HuH-7.5 (cell line): ENCODE data around the gene NDOR1.

Experiments
- DNase-seq: peaks from one replicate; pipeline ENCODE4 v3.0.0; 2011; ENCODE audit warnings: low spot score

The NDOR1 gene

DNA sequence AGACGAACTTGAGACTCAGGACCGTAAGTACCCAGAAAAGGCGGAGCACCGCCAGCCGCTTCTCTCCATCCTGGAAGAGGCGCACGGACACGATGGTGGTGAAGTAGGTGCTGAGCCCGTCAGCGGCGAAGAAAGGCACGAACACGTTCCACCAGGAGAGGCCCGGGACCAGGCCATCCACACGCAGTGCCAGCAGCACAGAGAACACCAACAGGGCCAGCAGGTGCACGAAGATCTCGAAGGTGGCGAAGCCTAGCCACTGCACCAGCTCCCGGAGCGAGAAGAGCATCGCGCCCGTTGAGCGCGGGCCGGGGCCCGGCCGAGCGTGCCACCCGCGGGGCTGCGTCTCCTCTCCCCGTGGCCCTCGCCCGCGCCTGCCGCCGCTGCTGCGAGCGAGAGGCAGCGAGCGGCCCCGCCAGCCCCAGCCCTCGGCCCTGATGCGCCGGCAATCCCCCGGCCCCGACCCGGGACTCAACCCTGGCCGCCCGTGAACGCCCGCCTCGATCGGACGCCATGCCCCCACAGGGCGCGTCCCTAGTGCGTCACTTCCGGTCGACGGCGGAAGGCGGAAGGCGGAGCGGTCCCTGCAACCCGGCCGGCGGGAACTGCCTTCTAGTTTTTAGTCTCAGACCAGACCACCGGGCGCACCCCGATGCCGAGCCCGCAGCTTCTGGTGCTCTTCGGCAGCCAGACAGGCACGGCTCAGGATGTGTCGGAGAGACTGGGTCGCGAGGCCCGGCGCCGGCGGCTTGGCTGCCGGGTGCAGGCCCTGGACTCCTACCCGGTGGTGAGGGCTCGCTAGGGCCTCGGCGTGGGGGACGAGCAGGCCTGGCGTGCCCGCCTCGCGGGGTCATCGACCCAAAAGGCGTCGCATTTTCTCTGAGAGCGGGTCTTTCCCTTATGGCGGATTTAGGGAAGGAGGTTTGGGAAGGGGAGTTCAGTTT, at the start of gene NDOR1, which contains the start of gene TMEM203:
Gene NDOR1, plus strand, starts transcription at position 575 of the 944 bp plus-strand sequence. Its CDS starts 78 bp downstream, at position 653.
Gene TMEM203, minus strand, starts transcription at position 523 of the 944 bp plus-strand sequence. Its CDS starts 234 bp downstream, at position 289.
- peak; percentile 96 for DNase-seq

DNA sequence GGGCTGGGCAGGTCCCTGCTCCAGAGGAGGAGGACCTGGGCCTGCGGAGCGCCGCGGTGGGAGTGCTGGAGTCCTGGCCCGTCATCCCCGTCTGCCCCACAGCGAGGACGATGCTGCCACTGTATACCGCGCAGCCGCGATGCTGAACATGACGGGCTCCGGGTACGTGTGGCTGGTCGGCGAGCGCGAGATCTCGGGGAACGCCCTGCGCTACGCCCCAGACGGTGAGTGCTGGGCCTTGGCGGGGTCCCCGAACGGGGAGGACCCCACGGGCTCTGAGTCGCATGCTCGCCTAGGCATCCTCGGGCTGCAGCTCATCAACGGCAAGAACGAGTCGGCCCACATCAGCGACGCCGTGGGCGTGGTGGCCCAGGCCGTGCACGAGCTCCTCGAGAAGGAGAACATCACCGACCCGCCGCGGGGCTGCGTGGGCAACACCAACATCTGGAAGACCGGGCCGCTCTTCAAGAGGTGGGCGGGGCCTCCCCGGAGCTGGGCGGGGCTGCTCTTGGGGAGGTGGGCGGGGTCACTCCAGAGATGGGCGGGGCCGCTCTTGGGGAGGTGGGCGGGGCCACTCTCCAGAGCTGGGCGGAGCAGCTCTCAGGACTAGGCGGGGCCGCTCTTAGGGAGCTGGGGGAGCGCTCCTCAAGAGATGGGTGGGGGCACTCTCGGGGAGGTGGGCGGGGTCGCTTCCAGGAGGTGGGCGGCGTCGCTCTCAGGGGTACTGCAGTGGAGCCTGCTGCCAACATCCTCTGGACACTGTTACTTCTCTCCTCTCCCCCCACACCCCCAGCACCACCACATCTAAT, 48.7 kb upstream of the NDOR1 start:
- DNase-seq: no peak

DNA sequence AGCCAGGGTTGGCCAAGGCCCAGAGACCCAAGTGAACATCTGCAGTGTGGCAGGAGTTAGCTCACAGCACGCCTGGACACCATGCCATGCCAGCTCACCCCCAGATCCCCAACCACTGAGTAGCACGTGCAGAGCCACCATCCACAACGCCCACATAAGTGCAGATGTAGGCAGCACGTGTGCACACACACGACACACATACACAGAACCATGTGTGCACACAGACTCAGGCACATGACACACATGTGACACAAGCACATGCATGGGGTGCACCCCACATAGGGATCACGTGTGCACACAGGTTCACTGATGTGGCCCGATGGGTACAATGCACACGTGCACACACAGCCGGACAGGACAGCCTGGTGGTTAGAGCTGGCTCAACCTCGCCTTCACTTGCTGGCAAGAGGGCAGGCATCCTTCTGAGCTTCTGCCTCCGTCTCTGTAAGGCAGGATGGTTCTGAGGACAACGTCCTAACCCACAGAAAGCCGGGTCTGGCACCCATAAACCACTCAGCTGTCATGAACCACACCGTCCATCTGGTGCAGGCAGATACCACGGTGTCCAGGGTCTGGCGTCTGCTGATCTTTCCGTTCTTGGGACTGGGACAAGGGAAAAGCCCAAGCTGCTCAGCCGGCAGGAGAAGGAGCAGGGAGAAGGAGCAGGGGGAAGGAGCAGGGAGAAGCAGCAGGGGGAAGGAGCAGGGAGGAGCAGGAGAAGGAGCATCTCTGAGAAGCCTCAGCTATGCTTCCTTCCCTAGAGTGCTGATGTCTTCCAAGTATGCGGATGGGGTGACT, 47.7 kb upstream of the NDOR1 start:
- DNase-seq: no peak

DNA sequence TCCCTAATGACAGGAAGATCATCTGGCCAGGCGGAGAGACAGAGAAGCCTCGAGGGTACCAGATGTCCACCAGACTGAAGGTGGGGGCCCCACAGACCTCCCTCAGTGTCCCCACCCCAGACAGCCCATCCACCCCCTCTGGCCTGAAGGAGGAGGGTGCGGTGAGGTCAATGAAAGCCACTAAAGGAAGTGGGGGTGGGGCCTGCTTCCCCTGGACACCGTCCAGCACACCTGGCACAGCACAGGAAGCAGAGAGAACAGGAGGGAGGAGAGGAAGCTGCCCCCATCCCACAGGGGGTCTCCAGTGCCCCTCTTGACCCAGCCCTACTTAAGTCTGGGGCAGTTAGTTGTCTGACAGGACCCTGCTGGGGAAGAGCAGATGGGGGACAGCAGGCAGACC, 46.9 kb upstream of the NDOR1 start:
- DNase-seq: no peak

DNA sequence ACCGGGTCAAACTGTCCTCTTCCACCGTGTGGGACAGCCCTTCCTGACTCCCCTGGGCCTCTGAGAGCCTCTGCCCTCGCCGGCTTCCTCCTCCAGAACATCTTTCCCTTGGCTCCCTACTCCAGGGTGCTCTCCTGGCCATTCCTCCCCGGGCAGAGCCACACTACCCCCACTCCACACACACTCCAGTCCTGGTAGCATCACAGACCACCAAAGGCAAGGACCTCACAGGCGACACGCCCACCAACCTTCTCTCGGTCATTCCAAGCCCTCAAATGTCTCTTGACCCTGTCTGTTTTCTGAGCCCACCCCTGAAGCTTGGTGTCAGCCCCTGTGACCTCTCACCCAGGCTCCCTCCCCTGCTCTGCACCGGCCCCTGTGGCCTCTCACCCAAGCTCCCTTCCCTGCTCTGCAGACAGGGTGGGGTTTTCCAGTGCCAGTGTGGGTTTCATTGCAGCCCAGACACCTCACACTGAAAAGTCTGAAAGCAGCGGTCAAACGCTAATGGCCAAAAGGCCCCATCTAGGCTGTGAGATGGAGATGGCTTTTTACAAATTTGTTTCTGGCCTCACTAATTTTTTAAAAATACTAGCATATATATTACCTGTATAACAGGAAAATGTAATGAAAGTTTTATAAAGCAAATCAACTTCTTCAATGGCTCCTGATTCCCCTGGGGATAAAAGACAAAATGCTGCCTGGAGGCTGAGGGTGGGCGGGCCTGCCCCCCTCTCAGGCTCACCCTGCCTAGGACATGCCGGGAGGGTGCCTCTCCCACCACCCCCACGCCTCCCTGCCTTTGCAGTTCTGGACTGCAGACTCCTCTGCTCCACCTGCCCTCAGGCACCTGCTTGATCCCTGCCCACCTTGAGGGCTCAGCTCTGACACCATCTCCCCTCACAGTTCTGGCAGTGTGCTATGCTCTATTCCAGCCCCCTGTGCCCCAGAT, 46.1 kb upstream of the NDOR1 start:
- DNase-seq: no peak

DNA sequence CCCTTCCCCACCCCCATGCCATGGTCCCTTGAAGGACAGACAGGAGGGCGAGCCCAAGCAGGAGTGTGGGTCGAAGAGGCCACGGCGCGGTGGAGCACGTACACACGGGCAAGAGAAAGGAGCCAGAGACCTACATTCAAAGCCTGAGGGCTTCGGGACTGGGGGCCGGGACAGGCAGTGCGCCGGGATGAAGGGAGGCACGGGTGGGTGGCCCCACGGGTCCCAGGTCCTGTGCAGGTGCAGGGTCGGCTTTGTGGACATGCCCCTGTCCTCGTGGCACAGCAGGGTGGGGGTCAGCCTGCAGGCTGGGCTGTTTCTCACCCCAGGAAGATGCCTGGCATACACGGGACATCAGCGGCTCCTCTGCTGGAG, 45.5 kb upstream of the NDOR1 start:
- DNase-seq: no peak

DNA sequence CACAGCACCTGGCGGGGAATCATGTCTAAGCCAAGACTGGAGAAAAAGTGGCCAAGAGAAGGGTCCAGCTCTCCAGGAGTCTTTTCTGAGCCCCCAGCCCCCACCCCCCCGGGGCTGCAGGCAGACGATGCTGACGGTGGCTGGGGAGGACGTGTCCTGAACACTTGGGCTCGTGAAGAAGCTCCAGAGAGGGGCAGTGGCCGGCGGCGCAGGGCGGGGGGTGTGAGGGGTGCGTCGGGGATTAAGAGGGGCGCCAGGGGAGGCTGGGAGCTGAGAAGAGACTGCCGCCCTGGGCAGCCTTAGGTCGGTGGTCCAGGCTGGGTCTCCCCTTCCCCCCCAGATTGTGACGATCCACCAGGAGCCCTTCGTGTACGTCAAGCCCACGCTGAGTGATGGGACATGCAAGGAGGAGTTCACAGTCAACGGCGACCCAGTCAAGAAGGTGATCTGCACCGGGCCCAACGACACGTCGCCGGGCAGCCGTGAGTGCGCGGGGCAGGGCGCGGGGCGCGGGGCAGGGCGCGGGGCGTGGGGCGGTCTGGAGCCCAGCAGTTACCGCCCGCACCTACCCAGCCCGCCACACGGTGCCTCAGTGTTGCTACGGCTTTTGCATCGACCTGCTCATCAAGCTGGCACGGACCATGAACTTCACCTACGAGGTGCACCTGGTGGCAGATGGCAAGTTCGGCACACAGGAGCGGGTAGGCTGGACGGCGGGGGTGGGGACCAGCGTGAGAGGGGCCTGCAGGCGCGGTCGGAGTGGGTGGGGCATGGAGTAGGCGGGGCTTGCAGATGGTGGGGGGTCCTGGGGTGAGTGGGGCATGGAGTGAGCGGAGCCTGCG, 44.6 kb upstream of the NDOR1 start:
- no peak for DNase-seq

DNA sequence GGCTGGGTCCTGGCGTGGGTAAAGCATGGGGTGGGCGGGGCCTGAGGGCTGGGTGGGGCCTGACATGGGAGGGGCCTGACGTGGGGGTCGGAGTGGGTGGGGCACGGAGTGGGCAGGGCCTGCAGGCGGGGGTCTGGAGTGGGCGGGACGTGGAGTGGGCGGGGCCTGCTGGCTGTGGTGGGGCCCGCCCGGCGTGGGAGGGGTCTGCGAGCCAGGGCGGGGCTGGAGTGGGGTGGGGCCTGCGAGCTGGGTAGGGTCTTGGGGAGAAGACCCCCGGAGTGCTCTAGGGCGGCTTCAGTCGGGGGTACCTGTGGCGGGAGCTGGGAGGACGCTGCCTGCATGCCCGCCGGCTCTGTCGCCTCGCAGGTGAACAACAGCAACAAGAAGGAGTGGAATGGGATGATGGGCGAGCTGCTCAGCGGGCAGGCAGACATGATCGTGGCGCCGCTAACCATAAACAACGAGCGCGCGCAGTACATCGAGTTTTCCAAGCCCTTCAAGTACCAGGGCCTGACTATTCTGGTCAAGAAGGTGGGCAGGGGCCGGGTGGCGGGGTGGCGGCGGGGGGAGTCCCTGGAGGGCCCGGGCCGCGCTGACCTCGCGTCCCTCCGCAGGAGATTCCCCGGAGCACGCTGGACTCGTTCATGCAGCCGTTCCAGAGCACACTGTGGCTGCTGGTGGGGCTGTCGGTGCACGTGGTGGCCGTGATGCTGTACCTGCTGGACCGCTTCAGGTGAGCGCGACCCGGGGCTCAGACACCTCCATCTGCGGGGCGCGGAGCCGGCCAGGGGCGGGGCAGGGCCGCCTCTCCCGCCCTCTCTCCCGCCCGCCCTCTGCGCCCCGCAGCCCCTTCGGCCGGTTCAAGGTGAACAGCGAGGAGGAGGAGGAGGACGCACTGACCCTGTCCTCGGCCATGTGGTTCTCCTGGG, 43.7 kb upstream of the NDOR1 start:
- DNase-seq: no peak

DNA sequence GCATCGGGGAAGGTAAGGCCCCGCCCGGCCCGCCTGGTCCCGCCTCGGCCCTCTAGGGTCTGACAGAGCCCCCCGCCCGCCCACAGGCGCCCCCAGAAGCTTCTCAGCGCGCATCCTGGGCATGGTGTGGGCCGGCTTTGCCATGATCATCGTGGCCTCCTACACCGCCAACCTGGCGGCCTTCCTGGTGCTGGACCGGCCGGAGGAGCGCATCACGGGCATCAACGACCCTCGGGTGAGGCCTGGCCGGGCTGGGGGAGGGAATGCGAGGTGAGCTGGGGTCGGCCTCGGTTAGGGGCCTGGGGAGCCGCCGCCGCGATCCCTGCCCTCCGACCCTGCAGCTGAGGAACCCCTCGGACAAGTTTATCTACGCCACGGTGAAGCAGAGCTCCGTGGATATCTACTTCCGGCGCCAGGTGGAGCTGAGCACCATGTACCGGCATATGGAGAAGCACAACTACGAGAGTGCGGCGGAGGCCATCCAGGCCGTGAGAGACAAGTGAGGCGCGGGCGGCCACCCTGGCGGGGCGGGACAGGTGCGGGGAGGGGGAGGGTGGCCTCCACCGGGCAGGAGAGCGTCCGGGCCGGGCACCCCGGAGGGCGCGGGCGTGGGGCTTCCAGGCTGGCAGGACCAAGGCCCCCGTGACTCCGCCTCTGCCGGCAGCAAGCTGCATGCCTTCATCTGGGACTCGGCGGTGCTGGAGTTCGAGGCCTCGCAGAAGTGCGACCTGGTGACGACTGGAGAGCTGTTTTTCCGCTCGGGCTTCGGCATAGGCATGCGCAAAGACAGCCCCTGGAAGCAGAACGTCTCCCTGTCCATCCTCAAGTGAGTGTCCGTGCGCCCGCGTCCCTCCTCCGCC, 42.8 kb upstream of the NDOR1 start:
- DNase-seq: peak; percentile 91

DNA sequence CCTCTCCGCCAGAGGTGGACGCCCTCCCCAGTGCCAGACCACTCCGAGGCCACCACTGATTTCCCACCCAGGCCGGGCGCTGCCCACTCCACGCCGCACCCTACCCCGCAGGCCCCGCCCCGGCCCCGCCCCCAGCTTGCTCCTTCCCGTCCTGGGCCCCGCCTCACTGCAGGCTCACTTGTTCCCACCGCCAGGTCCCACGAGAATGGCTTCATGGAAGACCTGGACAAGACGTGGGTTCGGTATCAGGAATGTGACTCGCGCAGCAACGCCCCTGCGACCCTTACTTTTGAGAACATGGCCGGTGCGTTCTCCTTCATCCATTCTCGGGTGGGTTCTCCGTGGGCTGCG, 42.2 kb upstream of the NDOR1 start:
- no peak for DNase-seq

DNA sequence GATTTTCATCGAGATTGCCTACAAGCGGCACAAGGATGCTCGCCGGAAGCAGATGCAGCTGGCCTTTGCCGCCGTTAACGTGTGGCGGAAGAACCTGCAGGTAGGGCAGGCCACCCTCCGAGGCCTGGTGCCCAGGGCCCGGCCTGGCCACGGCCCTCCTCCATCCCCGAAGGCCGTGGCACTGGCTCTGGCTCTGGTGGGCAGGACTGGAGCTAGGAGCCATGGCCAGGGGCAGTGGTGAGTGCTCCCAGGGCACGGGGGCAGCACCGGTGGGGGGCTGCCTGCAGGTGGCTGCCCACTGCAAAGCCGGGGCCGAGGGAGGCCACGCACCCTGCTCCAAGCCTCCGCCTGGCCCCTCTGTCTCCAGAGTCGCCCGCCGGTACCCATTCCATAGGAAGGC, 41.7 kb upstream of the NDOR1 start:
- no peak for DNase-seq

DNA sequence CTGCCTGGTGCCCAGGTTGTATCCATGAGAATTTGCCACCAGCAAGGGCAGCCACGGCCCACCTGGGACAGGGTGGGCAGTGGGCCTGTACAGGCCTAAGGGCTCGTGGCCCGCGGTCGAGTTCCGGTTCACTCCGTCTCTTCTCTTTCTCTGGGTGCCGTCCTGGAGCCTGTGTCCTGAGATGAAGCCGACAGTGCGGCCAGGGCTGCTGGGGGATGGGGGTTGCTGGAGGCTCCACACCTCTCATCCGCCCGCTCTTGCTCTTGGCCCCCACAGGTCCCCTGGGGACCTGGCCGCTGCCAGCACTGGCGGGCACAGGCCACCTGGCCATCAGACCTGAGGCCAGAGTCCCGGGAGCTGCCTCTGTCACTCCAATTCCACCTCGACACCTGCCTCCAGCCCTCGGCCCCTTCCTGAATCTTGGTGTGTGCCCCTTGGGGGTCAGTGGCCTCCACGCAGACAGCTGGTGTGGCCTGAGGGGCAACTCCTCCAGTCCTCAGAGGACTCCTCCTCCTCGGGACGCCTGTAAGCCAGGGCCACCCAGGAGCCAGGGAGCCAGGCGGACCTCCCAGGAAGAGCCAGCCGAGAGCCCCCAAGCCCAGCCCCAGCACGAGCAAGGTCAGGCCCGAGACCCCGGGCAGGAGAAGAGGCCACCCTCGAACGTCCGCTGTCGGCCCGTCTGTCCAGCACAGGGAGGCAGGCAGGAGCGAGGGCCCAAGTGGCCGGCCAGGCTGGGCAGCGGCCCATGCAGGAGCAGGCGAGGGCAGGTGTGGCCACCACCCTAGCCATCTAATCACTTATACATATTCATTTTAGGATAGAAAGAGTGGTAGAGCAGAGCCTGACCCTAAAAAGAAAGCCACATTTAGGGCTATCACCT, 40.9 kb upstream of the NDOR1 start:
- DNase-seq: no peak

DNA sequence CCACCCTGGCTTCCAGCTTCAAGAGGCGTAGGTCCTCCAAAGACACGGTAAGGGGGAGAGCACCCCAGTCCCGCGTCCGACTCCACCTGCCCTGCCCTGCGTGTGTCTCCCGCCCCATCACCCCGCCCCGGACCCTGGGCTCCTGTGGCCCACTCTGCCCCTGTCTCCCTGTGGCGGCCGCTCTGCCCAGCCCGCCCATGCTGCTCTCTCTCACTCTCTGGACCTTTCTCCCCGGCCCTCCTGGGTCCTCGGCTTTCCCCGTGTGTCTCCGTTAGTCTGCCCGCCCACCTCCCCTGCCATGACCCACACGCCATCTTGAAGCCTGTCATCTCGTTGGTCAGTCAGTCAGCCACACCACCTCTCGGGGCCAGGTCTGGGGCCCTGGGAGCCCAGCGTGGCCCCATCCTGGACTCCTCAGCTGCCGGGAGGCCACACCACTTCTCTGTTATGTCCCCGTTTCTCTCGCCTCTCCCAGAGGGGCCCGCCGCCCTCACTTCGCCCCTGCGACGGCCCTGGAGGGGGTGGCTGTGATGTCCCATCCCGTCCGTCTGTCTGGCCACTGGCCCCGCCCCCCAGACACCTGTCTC, 40.2 kb upstream of the NDOR1 start:
- DNase-seq: no peak

DNA sequence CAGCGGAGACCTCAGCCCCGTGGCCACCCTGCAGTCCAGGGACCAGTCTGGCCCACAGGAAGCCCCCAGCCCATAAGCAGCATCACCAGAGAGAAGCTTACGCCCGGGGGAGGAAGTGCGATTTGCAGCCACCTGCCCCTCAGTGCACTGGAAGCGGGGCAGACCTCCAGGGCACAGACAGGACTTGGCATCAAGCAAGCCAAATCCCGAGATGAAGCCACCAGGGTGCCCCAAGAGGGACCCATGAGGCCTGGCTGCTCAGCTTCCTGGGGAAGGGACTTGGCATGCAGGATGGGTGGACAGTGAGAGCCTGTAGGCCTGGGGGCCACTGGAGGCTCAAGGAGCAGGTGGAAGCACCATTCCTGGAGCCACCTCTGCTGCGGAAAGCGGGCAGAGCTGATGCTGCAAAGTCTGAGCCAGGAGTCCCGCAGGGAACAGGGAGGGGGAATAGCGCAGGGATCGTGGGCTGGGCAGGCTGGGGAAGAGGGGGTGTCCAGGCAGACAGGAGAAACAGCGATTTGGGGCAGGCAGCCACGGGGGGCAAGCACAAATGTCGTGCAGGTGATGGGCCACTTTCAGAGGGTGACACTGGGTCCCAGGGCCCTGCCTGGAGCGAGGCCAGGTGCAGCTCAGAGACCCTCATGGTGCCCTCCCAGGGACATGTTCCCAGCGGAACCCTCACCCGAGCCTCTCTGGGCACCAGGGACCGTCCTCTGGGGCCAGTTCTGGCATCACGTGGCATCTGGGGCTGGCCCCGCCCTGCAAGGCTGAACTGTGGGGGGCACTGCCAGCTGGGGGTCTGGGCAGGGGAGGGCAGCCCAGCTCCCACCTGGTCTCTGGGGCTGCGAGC, 38.9 kb upstream of the NDOR1 start:
- DNase-seq: no peak

DNA sequence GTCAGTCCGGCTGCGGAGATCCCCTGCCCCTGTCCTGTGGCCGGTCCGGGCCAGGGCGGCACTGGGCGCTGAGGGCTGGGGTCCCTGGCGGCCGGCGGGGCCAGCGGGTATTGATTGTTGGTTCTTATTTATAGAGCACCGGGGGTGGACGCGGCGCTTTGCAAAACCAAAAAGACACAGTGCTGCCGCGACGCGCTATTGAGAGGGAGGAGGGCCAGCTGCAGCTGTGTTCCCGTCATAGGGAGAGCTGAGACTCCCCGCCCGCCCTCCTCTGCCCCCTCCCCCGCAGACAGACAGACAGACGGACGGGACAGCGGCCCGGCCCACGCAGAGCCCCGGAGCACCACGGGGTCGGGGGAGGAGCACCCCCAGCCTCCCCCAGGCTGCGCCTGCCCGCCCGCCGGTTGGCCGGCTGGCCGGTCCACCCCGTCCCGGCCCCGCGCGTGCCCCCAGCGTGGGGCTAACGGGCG, 38.2 kb upstream of the NDOR1 start:
- no peak for DNase-seq
